ENCODE data around the gene TWIST1. TPM values are rescaled to one million over a fixed set of nuclear protein-coding genes. Genes with fewer than 3 reads are reported as not detected.

The TWIST1 gene
- total RNA-seq, result under 1 TPM in 1 of 2 donors, not detected in 1; 0.77 TPM

GRCh38 chr7:19117091-19117869 lies at the start of gene TWIST1:
TSS of gene TWIST1 (minus strand) at chr7:19117636. CDS start at chr7:19117321, 315 bp downstream.
- H3K9ac ChIP-seq (ENCODE audit: low read depth in 2 of 2, low read length in 2 of 2), result peak within 1 kb of the TSS in 1 of 2 donors; percentile 50
- H3K27me3 ChIP-seq, result peaks cover 45% of the 10 kb centered on the region
- peak; percentile 22 for DNase-seq
- H3K36me3 ChIP-seq, result no peaks in the 10 kb centered on the region
- H3K27ac ChIP-seq, result no peak within 1 kb of the TSS
- TF ChIP-seq CTCF (IDR thresholded peaks at IDR 0.05), result no peak
- H3K4me1 ChIP-seq, result no peaks in the 10 kb centered on the region
- no peaks in the 10 kb centered on the region for H3K9me3 ChIP-seq
- intact Hi-C loops (cut with DNase I), result no loop called here
- H3K4me3 ChIP-seq, result peak within 1 kb of the TSS; percentile 40

- Histone ChIP-seq H3K9ac (ENCODE audit: low read depth in 2 of 2, low read length in 2 of 2) (no peak overlapping the region), H3K36me3 (no peaks in the 10 kb centered on the region), H3K4me3 (no peak overlapping the region), H3K27me3 (no peaks in the 10 kb centered on the region), H3K4me1 (no peaks in the 10 kb centered on the region), H3K9me3 (no peaks in the 10 kb centered on the region), H3K27ac (no peak overlapping the region)
- no peak for DNase-seq
- intact Hi-C loops (cut with DNase I), result no loop called here
- TF ChIP-seq CTCF (IDR thresholded peaks at IDR 0.05), result no peak
These were observed 44.2 kb upstream of the TWIST1 start for GRCh38 chr7:19161671-19162070.

GRCh38 chr7:19146699-19147098 lies 29.3 kb upstream of the TWIST1 start:
- H3K9ac ChIP-seq (ENCODE audit: low read depth in 2 of 2, low read length in 2 of 2), result no peak overlapping the region
- H3K4me1 ChIP-seq, result no peaks in the 10 kb centered on the region
- intact Hi-C loops (cut with DNase I), result no loop called here
- no peak overlapping the region for H3K4me3 ChIP-seq
- no peaks in the 10 kb centered on the region for H3K9me3 ChIP-seq
- no peaks in the 10 kb centered on the region for H3K36me3 ChIP-seq
- H3K27ac ChIP-seq, result no peak overlapping the region
- DNase-seq, result no peak
- no peak for TF ChIP-seq CTCF (IDR thresholded peaks at IDR 0.05)
- peaks cover 13% of the 10 kb centered on the region for H3K27me3 ChIP-seq

GRCh38 chr7:19145434-19146115 lies 28.1 kb upstream of the TWIST1 start:
- Histone ChIP-seq H3K9ac (ENCODE audit: low read depth in 2 of 2, low read length in 2 of 2) (no peak overlapping the region), H3K27ac (no peak overlapping the region), H3K27me3 (peaks cover 13% of the 10 kb centered on the region), H3K9me3 (no peaks in the 10 kb centered on the region), H3K36me3 (no peaks in the 10 kb centered on the region), H3K4me1 (no peaks in the 10 kb centered on the region), H3K4me3 (no peak overlapping the region)
- intact Hi-C loops (cut with DNase I), result no loop called here
- TF ChIP-seq CTCF (IDR thresholded peaks at IDR 0.05), result no peak
- no peak for DNase-seq

- Histone ChIP-seq H3K4me1 (no peaks in the 10 kb centered on the region), H3K9ac (ENCODE audit: low read depth in 2 of 2, low read length in 2 of 2) (no peak within 1 kb of the TSS), H3K27ac (no peak within 1 kb of the TSS), H3K4me3 (no peak within 1 kb of the TSS), H3K9me3 (no peaks in the 10 kb centered on the region), H3K36me3 (no peaks in the 10 kb centered on the region), H3K27me3 (peaks cover 13% of the 10 kb centered on the region)
- DNase-seq, result no peak
- intact Hi-C loops (cut with DNase I), result no loop called here
- no peak for TF ChIP-seq CTCF (IDR thresholded peaks at IDR 0.05)
These were observed 27.4 kb upstream of the TWIST1 start, which contains the start of gene FERD3L for GRCh38 chr7:19144661-19145433. TSS of gene FERD3L (minus strand) at chr7:19145421. CDS start at chr7:19145362, 59 bp downstream.

Measured in colonic mucosa (tissue), 4 donors.